Heart right ventricle (tissue), 16 donors: Measurements from ENCODE around the gene KNDC1. TPM values are rescaled to one million over a fixed set of nuclear protein-coding genes. Genes with fewer than 3 reads are reported as not detected.

Experiments used
- ATAC-seq, 8 donors: fragments of 200-7000 bp; cut with Tn5 transposase; one replicate each; pipeline ENCODE4 v1.9.1; 2020; ENCODE audit warnings: mild to moderate bottlenecking in 8 of 8, moderate library complexity in 8 of 8, moderate number of reproducible peaks in 1 of 8
- DNase-seq, 2 donors: peaks; one replicate each; pipeline ENCODE4 v3.0.0-alpha.2; 2020
- H3K27ac ChIP-seq, 10 donors: fragments of 200-600 bp; sonication (generic) in 2 of 10; one replicate each; pipeline versions ENCODE4 v1.5.0 to v1.8.0; 2020 to 2022; ENCODE audit warnings: mild to moderate bottlenecking in 3 of 10
- H3K27me3 ChIP-seq, 7 donors: fragments of 200-600 bp; one replicate each; pipeline ENCODE4 v1.8.0; 2021 to 2022; ENCODE audit warnings: mild to moderate bottlenecking in 2 of 7
- H3K36me3 ChIP-seq, 9 donors: fragments of 200-600 bp; sonication (generic) in 1 of 9; one replicate each; pipeline versions ENCODE4 v1.5.0 to v1.8.0; 2020 to 2022; ENCODE audit warnings: mild to moderate bottlenecking in 2 of 9
- H3K4me1 ChIP-seq, 9 donors: fragments of 200-600 bp; sonication (generic) in 1 of 9; one replicate each; pipeline versions ENCODE4 v1.5.0 to v1.8.0; 2020 to 2022; ENCODE audit warnings: mild to moderate bottlenecking in 4 of 9
- H3K4me3 ChIP-seq, 10 donors: fragments of 200-600 bp; sonication (generic) in 2 of 10; one replicate each; pipeline versions ENCODE4 v1.5.0 to v1.8.0; 2020 to 2022; ENCODE audit warnings: mild to moderate bottlenecking in 7 of 10, moderate library complexity in 2 of 10
- H3K9me3 ChIP-seq, 11 donors: fragments of 200-600 bp in 10 of 11; sonication (generic) in 2 of 11; one replicate each; pipeline versions ENCODE4 v1.5.0 to v1.8.0; 2013 to 2022; ENCODE audit warnings: mild to moderate bottlenecking in 2 of 11, control low read depth in 1 of 11, moderate library complexity in 1 of 11
- WGBS, 2 donors: extraction: QIAGEN DNeasy Blood & Tissue Kit; methylation state at CpG; one replicate each; pipeline ENCODE4 v1.1.7; 2013; ENCODE audit warnings: inconsistent platforms in 1 of 2; 5-methylcytosine and 5-hydroxymethylcytosine counted together
- intact Hi-C, 10 donors: fragments of 100-400 bp; cut with DNase I; formaldehyde crosslinking; loops; one replicate each; pipeline versions ENCODE4 v1.11.1 to v1.14.2; 2022
- polyA plus RNA-seq, 2 donors: library from polyadenylated mRNA; stranded (reverse); fragments of 200-250 nt; gene quantifications; one replicate each; pipeline ENCODE4 v1.2.3, GENCODE V29; 2013
- total RNA-seq, 10 donors: library from RNA; stranded (reverse); fragmentation: NEBNext Ultra II Directional in 3 of 10; extraction: Animal tissue kit (Norgen Biotek cat#: 25700) in 3 of 10; gene quantifications; one replicate each; pipeline versions ENCODE4 v1.2.1 to v1.2.4, GENCODE V29; 2021 to 2023
- TF ChIP-seq, protein P1 (sequence below), 9 donors: fragments of 200-600 bp; sonication (generic) in 2 of 9; IDR thresholded peaks; one replicate each; pipeline versions ENCODE4 v1.5.0 to v1.8.0; 2021 to 2022; ENCODE audit warnings: antibody characterized with exemption in 9 of 9, mild to moderate bottlenecking in 5 of 9, moderate library complexity in 1 of 9
- donor health status: Arrhythmogenic right ventricular cardiomyopathy.
- donor health status: ischemic (EF 13 %, LVEDD 7.1; RV severe dilation, severe dysfunction).
- donor health status: healthy with polysubstance abuse.
- donor health status: DM: no; HTN: yes; CAD: no.
- donor health status: DM: no; HTN: no; CAD: no.
- donor health status: ischemic (EF 25% LVEDD 6.9; RV normal size, moderate dysfunction).
- donor health status: ischemic (EF 25% LVEDD 5.7; RV mildly dilated, moderate dysfunction).
- donor health status: healthy.
- donor health status: DM: yes; HTN: yes; CAD: no.
- donor health status: Ischemic cardiomyopathy.
- donor health status: ischemic (EF 35%, LVEDD 5.7; RV mildly dilated, moderate dysfunction).
- donor health status: nonischemic (EF 11% LVEDD 7.7; RV severe dilation, severe dysfunction).
- donor health status: DM: yes; HTN: yes; CAD: no.
- donor health status: PGD.
- donor health status: ischemic (EF 29% LVEDD 5.4; RV normal size, mild dysfunction).
- donor health status: nonischemic (EF 23%, LVEDD 6.1; RV moderate dilation, normal function).

KNDC1 gene
- total and polyA plus RNA-seq, 12 donors: 0.04 to 0.88 (median 0.14) TPM; not detected in 3

DNA sequence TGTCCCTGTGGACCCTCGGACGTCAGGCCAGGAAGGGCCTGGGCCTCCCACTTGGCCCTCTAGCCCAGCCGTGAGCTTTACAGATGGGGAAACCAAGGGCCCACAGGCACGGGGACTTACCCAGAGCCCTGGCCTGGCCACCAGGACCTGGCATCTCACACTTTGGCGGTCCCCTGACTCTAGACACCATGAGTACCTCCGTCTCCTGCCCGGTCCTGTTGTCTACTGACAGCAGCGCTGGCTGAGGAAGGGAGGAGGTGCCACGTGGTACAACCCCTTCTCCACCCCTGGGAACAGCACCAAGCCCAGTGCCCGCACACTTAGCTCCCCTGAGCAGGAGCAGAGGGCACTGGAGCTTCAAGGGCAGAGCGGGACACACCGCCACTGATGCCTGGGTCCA is 46.2 kb upstream of the KNDC1 start:
- 86 to 89% methylated on average over 12 of the region's 12 CpGs for WGBS, 2 donors
- H3K36me3 ChIP-seq: no peaks in the 10 kb centered on the region
- no peak overlapping the region for H3K27ac ChIP-seq
- ATAC-seq (no peak), DNase-seq (no peak)
- H3K9me3 ChIP-seq: peaks cover 0 to 14% (median 0%) of the 10 kb centered on the region in 11 donors
- no peak overlapping the region for H3K4me3 ChIP-seq
- TF ChIP-seq, protein P1, sequence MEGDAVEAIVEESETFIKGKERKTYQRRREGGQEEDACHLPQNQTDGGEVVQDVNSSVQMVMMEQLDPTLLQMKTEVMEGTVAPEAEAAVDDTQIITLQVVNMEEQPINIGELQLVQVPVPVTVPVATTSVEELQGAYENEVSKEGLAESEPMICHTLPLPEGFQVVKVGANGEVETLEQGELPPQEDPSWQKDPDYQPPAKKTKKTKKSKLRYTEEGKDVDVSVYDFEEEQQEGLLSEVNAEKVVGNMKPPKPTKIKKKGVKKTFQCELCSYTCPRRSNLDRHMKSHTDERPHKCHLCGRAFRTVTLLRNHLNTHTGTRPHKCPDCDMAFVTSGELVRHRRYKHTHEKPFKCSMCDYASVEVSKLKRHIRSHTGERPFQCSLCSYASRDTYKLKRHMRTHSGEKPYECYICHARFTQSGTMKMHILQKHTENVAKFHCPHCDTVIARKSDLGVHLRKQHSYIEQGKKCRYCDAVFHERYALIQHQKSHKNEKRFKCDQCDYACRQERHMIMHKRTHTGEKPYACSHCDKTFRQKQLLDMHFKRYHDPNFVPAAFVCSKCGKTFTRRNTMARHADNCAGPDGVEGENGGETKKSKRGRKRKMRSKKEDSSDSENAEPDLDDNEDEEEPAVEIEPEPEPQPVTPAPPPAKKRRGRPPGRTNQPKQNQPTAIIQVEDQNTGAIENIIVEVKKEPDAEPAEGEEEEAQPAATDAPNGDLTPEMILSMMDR (IDR thresholded peaks at IDR 0.05): no peak
- H3K4me1 ChIP-seq: peaks cover 0 to 21% (median 0%) of the 10 kb centered on the region in 9 donors
- H3K27me3 ChIP-seq: peaks cover 0 to 13% (median 0%) of the 10 kb centered on the region in 7 donors
- intact Hi-C loops: no loop called here

DNA sequence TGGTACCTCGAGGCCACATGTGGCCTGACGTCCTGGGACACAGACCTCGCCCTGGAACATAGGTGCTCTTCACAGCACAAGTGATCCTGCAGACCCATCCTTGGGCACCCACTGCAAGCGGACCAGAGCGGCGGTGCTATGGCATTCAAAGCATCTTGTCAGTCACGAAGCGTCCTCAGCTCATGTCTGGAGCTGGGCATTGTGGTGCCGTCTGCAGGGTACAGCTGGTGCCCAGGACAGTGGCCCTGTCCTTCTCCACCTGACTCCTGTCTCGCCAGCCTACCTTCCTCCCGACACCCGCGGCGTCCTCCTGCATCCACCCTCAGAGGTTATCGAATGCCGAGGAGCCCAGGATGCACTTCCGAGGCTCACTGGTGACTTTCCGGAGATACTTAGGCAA is 45.8 kb upstream of the KNDC1 start:
- ATAC-seq: no peak
- intact Hi-C loops: no loop called here

DNA sequence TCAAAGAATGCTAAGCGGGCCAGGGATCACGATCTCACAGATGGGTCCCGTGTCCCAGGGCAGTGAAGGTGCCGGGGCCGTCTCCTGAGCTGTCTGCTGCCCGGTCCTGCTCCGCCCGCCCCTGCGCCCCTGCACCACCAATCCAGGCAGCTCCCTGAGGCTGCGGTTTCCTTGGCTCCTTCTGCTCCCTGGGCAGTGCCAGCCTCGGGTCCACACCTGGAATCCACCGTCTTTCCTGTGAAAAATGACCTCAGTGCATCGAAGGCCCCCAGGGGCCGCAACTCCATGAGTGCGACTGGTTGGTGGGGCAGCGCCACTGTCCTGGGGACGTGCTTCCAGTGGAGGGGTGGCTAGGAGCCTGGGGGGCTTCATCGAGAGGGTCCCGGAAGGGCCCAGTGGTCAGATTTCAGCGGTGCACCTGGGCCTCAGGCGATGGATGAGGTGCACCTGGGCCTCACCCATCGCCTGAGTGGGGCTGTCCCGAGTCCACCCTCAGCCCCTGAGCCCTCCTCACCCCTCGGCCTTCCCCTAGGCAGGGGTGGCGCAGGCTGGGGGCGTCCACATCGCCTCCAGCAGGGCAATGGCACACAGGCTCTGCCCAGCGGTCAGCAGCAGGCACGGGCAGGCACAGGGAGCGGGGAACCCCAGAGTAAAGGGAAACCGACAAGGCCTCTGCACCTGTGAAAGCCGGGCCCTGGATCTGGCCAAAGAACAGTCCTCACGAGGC is 45.1 kb upstream of the KNDC1 start:
- Histone ChIP-seq H3K27ac (no peak overlapping the region), H3K36me3 (no peaks in the 10 kb centered on the region), H3K4me3 (no peak overlapping the region), H3K9me3 (peaks cover 0 to 17% (median 8%) of the 10 kb centered on the region in 11 donors), H3K27me3 (peaks cover 0 to 13% (median 0%) of the 10 kb centered on the region in 7 donors), H3K4me1 (peaks cover 0 to 16% (median 0%) of the 10 kb centered on the region in 9 donors)
- ATAC-seq (no peak), DNase-seq (no peak)
- intact Hi-C loops: no loop called here
- TF ChIP-seq, protein P1 (IDR thresholded peaks at IDR 0.05): no peak
- WGBS, 2 donors: 86% methylated on average over 33 of the region's 33 CpGs

More for the DNA sequence above, 45.8 kb upstream of the KNDC1 start:
- H3K27me3 ChIP-seq: peaks cover 0 to 13% (median 0%) of the 10 kb centered on the region in 7 donors
- DNase-seq: no peak
- 86 to 89% methylated on average over 18 of the region's 18 CpGs for WGBS, 2 donors
- no peaks in the 10 kb centered on the region for H3K36me3 ChIP-seq
- H3K9me3 ChIP-seq: peaks cover 0 to 11% (median 2%) of the 10 kb centered on the region in 11 donors
- no peak overlapping the region for H3K4me3 ChIP-seq
- peaks cover 0 to 21% (median 0%) of the 10 kb centered on the region in 9 donors for H3K4me1 ChIP-seq
- H3K27ac ChIP-seq: no peak overlapping the region
- TF ChIP-seq, protein P1 (IDR thresholded peaks at IDR 0.05): no peak

DNA sequence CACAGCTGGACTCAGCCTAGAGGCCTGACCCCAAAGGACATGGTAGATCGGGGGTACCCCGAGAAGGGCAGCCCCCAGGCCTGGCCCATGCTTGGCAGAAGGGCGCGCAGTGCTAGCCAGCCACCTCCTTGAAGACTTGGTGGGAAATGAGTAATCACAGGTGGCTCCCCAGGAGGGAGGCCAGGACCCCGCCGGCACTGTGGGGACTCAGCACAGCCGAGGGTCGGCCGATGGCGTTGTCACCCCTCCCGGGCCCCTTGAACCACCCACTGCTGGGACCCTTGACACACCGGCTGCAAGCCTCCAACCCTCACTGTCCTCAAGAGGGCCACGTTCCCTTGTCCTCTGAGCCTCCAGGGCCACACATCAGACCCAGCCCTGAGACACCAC is 44.6 kb upstream of the KNDC1 start:
- TF ChIP-seq, protein P1 (IDR thresholded peaks at IDR 0.05): no peak
- H3K4me3 ChIP-seq: no peak overlapping the region
- no peaks in the 10 kb centered on the region for H3K36me3 ChIP-seq
- intact Hi-C loops: no loop called here
- ATAC-seq (no peak), DNase-seq (no peak)
- H3K4me1 ChIP-seq: peaks cover 0 to 10% (median 0%) of the 10 kb centered on the region in 9 donors
- H3K27ac ChIP-seq: no peak overlapping the region
- peaks cover 0 to 13% (median 0%) of the 10 kb centered on the region in 7 donors for H3K27me3 ChIP-seq
- peaks cover 0 to 19% (median 8%) of the 10 kb centered on the region in 11 donors for H3K9me3 ChIP-seq
- WGBS, 2 donors: 77 to 82% methylated on average over 13 of the region's 13 CpGs
